SK-N-DZ (cell line): ENCODE results near the gene CIT. TPM values are rescaled to one million over a fixed set of nuclear protein-coding genes. Genes with fewer than 3 reads are reported as not detected.
"Not testable (repeated sequence)": the region's sequence is repeated elsewhere in the genome, so short reads cannot be mapped to it uniquely, and the experiment has no call there.

Experiments
- DNase-seq: peaks from one replicate; pipeline ENCODE4 v3.0.0-alpha.2; 2015; ENCODE audit warnings: low spot score
- polyA plus RNA-seq, 2 experiments: library from polyadenylated mRNA; depleted of rRNA; stranded (reverse); fragments of >200 nt; gene quantifications; 2 replicates each; pipeline ENCODE4 v1.2.3, GENCODE V29; 2014

The CIT gene, protein sequence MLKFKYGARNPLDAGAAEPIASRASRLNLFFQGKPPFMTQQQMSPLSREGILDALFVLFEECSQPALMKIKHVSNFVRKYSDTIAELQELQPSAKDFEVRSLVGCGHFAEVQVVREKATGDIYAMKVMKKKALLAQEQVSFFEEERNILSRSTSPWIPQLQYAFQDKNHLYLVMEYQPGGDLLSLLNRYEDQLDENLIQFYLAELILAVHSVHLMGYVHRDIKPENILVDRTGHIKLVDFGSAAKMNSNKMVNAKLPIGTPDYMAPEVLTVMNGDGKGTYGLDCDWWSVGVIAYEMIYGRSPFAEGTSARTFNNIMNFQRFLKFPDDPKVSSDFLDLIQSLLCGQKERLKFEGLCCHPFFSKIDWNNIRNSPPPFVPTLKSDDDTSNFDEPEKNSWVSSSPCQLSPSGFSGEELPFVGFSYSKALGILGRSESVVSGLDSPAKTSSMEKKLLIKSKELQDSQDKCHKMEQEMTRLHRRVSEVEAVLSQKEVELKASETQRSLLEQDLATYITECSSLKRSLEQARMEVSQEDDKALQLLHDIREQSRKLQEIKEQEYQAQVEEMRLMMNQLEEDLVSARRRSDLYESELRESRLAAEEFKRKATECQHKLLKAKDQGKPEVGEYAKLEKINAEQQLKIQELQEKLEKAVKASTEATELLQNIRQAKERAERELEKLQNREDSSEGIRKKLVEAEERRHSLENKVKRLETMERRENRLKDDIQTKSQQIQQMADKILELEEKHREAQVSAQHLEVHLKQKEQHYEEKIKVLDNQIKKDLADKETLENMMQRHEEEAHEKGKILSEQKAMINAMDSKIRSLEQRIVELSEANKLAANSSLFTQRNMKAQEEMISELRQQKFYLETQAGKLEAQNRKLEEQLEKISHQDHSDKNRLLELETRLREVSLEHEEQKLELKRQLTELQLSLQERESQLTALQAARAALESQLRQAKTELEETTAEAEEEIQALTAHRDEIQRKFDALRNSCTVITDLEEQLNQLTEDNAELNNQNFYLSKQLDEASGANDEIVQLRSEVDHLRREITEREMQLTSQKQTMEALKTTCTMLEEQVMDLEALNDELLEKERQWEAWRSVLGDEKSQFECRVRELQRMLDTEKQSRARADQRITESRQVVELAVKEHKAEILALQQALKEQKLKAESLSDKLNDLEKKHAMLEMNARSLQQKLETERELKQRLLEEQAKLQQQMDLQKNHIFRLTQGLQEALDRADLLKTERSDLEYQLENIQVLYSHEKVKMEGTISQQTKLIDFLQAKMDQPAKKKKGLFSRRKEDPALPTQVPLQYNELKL (N-terminal part only)
- polyA plus RNA-seq (2014; cell fraction: cytosol; rRNA removed), result 15.9 and 23.3 TPM in 2 replicates
- polyA plus RNA-seq (2014; cell fraction: nucleus; rRNA removed), result 42.4 and 88.3 TPM in 2 replicates

DNA sequence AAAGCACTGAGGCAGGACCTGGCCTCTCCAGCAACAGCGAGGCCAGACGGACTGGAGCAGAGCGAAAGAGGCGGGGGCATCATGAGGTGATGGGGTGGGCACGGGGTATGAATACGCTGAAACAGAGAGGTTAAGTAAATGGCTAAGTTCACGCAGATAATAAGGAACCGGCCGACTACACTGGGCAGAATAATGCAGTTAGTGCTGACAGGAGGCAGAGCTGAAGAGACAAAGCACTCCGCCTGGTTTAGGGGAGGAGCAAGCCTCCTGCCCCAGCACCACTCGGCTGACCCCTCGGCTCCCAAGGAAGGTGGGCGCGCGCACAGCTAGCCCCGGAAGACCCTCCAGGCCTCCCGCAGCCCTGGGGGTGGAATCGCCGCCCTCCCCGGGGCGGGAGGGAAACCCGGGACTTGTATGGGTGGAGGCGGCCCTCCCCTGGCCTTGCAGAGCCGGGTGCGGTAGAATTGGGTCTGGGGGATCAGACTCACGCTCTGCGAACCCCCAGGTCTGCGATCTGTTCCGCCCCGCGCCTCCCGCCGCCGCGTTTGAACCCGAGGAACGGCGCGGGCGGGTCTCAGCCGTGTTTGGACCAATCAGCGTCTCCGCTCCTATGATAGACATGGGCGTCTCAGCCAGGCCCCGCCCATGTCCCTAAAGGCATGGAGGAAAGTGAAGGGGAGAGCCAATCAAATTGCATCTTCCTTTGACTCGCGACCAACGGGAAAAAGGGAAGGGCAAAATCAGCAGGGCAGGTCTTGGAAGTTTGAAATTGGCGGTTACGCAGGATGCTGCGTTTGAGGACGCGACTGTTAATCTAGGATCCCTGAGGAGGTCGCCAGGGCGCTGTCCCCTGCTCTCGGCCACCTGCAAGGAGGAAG is at the start of gene CIT:
CIT (minus strand) TSS at position 560 of the 878 bp plus-strand sequence. CDS start 1,152 bp downstream, outside the sequence.
- peak; percentile 99 for DNase-seq

DNA sequence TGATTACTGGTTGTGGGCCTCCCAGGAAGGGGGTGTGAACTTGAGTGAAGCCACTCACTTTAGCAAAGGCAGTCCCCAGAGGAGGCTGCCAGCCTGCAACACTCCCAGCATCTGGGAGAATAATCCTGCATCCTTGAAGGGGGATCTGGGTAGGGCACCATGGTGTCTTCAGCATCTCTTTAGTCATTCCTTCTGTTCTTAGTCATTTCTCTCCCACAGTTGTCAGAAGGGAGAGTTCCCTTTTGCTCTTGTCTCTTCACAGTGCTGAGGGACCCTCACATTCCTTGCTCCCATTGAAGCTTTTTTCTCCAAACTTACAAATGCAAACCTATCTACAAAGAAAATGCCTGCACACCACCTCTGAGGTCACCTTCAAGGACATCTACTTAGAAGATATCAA is 48.1 kb upstream of the CIT start:
- no peak for DNase-seq

DNA sequence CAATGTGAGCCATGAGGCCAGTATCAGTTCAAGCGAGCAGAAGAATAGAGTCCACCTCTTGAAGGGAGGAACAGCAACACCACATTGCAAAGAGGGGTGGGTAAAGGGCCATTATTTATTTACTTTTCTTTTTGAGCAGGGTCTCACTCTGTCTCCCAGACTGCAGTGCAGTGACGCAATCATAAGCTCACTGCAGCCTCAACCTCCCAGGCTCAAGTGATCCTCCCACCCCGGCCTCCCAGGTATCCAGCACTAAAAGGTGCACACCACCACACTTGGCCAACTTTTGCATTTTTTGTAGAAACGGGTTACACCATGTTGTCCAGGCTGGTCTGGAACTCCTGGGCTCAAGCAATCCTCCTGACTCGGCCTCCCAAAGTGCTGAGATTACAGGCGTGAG is 42.9 kb upstream of the CIT start:
- no peak for DNase-seq

DNA sequence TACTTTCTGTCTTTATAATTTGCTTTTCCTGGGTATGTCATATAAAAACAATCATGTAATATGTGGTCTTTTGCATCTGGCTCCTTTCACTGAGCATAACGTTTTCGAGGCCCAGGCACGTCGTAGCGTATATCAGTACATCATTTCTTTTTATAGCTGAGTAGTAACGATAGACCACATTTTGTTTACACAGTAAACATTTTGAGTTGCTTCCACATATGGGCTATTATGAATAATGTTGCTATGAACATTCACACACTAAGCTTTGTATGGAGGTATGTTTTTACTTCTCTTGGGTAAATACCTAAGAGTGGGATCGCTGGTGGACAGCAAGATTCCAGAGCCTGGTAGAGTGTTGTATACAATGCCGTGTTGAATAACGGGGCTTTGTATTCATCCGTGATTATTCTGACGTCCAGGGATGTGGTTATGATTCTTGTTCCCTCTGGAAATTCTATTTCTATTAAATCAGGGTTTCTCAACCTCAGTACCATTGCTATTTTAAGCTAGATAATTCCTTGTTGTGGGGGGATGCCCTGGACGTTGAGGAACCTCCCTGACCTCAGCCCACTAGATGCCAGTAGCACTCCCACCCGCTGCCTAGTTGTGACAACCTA is 38.9 kb upstream of the CIT start:
- DNase-seq, result no peak

DNA sequence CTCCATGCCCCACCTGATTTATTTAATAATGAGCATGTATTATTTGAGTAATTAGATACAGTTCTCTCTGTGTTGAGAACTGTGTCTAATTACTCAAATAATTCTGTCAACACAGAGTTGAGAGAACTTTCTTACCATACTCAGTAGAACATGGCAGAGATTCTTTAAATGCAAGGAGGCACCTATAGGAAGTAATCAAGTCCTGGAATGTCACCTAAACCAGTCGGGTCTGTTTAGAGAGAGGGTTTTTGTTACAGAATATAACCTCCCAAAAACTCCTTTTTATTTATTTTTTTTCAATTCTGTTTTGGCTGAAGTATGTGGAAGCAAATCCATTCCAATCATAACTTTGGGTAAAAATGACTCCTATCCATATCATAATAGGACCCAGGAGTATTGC is 37.5 kb upstream of the CIT start:
- no peak for DNase-seq

DNA sequence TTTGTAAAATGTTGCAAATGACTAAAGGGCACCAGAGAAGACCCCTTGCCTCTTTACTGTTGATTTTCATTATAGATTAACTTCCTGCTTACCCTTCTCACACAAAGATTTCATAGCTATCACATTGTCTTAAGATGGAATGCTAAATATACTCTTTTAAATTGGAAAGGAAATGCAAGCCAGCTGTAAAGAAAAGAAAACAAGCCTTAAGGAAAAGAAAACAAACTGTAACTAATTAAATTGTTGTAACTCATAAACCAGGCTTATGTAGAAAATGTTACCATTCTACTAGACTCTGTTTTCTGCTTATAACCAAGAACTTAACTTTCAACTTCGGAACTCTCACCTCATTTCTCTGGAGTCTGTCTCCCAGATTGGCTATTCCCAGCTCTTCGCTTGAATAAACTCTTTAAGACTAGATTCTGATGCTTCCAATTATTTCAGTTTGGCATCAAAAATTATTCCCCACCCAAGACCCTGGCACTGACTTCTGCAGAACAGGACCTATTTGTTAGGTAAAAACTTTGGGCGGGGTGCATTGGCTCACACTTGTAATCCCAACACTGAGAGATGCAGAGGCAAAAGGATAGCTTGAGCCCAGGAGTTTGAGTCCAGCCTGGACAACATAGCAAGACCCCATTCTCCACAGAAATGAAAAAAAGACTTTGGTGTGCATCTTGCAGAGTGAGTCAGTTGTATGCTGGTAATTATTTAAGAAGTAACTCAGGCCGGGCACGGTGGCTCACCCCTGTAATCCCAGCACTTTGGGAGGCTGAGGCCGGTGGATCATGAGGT is 36.6 kb upstream of the CIT start:
- no peak for DNase-seq

DNA sequence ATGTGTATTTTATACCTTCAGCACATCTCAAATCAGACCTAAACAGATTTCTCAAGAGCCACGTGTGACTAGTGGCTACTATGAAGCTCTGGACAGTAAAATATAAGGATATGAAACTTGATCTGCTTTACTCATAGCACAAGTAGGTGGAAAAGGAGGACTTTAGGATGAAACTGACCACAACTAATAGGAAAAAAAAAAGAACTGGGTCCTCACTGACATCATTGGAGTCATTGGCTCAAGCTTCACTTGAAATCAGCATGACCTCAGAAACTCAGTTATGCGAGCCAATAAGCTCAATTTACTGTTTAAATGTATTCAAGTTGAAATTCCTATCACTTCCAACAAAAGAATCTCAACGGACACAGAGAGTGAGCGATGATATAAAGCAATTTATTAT is 34.1 kb upstream of the CIT start:
- DNase-seq, result no peak

DNA sequence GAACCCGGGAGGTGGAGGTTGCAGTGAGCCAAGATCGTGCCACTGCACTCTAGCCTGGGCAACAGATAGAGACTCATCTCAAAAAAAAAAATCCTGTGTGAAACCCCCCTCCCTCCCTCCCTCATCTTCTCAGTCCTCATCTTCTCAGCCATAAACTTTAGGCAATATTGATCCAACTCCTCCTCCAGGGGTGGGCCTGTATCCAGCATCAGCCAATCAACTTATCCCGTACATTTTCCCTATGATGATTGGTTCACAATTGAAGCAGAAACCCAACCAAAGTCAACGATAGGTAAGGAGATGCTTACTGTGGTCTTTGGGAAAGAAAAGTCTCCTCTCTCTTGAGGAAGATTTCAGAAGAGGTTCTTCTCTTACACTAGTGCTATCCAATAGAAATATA is 33.5 kb upstream of the CIT start:
- DNase-seq, result no peak

DNA sequence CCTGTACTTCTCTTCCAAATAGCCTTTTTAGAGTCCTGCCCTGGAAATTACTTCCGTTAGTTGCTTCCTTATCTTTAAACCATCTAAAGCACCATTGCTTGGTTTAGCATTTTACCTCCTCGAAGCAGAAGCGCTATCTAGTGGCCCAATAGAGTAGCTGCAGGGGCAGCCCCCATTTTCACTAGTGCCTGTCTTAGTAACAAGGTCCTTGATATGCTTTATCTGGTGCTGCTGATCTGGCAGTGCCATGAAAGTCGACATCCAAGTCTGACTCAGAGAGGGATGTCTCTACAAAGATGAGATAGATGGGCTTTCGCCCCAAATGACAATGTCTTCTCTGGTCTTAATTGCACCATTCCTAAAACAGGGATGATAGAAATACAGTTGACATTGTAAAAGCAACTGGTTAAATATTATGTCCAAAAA is 25.0 kb upstream of the CIT start:
- DNase-seq, result peak; percentile 84

DNA sequence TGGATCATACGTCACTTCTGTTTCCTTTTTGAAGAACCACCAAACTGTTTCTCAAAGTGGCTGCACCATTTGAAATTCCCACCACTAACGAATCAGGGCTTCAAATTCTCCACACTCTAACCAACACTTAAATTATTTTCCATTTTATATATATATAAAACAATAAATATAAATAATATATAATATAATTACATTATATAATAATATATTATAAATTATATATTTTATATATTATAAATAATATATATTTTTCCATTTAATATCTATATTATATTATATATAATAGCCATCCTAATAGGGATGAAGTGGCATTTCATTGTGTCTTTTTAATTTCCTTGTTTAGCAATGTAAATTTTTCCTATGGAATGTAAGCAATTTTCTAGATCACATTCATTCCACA is 24.6 kb upstream of the CIT start:
- DNase-seq, result no peak

DNA sequence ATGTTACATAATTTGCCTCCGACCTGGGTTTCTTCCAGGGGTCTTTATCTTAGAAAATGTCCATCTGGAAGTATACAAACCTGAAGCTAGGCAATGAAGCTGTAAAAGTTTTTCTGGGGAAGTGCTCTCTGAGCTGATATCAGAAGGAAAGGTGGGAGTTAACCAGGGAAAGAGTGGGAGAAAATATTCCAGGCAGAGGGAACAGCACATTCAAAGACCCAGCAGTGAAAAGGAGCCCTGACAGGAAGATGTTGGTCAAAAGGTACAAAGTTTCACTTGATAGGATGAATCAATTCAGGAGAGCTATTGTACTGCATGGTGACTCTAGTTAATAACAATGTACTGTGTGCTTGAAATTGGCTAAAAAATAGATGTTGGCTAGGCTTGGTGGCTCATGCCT is 17.8 kb upstream of the CIT start:
- no peak for DNase-seq

DNA sequence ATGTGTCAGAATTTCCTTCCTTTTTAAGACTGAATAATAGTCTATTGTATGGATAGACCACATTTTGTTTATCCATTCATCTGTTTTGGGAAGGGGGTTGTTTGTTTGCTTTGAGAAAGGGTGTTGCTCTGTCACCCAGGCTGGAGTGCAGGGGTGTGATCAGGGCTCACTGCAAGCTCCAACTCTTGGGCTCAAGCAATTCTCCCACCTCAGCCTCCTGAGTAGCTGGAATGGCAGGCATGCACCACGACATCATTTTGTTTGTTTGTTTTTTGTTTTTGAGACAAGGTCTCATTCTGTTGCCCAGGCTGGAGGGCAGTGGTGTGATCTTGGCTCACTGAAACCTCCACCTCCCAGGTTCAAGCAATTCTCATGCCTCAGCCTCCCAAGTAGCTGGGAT is 15.5 kb upstream of the CIT start:
- not testable (repeated sequence) for DNase-seq

DNA sequence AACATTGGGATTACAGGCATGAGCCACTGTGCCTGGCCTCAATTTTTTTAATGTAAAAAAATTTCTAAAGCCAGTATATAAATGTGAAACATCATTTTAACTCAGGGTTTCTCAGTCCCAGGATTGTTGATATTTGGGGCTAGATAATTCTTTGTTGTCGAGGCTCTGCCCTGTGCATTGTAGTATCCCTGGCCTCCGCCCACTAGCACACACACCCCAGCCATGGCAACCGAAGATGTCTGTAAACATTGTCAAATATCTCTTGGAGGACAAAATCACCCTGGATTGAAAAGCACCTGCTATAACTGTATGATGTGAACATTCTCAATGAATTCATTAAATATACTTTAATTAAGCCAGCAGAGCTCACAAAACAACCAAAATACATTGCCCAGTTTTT is 8.4 kb upstream of the CIT start:
- DNase-seq, result no peak

DNA sequence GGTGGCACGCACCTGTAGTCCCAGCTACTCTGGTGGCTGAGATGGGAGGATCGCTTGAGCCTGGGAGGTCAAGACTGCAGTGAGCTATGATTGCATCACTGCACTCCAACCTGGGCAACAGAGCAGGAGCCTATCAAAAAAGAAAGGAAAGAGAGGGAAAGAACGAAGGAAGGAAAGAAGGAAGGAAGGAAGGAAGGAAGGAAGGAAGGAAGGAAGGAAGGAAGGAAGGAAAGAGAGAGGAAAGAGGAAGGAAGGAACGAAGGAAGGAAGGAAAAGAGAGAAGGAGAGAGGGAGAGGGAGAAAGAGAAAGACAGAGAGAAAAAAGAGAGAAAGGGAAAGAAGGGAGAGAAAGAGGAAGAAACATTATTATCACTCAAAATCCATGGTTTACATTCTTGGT is 6.7 kb upstream of the CIT start:
- DNase-seq, result not testable (repeated sequence)

DNA sequence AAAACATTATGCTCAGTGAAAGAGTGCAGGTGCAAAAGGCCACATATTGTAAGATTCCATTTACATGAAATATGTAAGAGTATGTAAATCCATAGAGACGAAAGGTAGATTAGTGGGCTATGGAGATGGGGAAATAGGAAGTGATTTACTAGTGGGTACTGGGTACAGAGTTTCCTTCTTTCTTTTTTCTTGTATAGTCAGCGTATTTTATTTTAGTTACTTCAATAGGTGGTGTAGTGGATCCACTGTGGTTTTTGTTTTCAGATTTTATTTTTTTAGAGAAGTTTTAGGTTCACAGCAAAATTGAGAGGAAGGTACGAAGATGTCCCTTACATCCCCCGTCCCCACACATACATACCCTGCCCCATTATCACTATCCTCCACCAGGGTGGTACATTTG is 6.1 kb upstream of the CIT start:
- DNase-seq, result no peak

DNA sequence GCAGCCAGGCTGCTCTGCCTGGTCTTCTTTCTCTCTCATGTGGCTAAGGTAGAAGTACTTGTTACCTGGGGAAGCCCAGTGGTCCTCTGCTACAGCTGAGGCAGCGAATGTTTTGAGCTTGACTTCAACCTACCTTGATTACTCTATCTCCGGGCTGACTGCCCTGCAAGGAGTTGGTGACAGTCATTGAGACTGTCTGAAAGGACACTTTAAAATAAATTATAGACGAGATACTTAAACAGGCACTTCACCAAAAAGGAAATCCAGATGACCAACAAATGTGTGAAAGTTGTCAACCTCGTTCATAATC is 474 bp upstream of the CIT start:
- DNase-seq, result no peak

DNA sequence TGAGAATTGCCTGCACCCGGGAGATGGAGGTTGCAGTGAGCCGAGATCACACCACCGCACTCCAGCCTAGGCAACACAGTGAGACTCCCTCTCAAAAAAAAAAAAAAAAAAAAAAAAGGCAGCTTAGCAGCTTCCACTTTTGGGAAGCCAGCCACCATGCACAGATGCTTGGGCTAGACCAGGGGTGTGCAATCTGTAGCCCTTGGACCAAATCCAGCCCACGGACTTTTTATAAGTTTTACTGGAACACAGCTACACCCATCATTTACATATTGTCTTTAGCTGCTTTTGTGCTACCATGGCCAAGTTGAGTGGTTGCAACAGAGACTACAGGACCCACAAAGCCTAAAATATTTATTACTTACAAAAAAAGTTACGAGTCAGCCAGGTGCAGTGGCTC is 6.7 kb downstream of the CIT start:
- DNase-seq, result no peak

DNA sequence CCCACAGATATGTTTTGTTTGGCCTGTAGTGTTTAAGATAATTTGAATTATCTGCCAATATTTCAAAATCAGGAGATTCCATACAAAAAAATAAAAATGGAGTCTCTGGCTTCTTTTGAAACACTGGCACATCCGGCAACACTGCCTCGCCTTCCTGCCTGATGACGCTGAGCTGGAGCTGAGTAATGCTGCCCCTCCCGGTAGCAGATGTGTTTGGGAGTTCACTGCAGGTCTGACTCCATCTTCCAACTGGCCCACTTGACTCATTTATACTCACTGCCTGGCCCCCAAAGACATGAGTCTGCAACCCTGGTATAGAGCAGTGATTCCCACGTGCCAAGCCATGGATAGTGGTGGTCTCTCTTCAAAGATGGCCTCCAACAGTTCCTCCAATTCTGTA is 7.4 kb downstream of the CIT start:
- DNase-seq, result no peak

DNA sequence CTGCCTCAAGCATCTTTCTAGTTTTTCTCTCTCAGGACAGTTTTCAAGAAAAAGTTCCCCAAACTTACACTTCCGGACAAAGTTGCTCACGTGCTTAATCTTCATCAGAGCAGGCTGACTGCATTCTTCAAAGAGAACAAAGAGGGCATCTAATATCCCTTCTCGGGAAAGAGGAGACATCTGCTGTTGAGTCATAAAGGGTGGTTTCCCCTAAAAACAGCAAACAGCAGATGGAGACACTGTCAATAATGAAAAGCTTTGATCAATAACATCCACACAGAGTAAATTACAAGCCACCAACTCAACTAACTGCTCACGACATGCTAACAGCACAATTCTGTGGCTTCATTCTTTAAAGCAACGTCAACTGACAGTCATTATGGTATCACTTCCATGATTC is 8.1 kb downstream of the CIT start:
- no peak for DNase-seq

DNA sequence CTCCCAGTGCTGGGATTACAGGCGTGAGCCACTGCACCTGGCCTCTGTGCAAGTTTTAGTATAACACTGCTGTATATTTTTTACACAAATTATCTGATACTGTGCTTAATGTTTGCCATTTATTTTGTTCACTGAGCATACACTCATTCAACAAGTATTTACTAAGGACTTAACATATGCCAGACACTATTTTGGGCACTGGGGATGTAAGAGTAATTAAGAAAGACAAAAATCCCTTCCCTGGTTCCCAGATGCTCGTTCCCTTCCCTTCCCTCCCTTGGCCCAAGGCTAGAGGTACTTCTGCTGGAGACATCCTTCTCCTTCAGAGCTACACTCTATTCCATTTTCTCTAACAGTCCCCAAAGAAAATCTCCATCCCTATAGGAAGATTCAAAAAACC is 12.5 kb downstream of the CIT start:
- no peak for DNase-seq
